WERI-Rb-1 (cell line): ENCODE measurements around the gene HHEX.
"Not testable (repeated sequence)": the region's sequence is repeated elsewhere in the genome, so short reads cannot be mapped to it uniquely, and the experiment has no call there.

Source experiments
- DNase-seq: peaks from one replicate; pipeline ENCODE4 v3.0.0-alpha.2; 2020
- H3K27ac ChIP-seq: fragments of 250-450 bp; sonication (Bioruptor Pico); 2 replicates; pipeline ENCODE4 v1.5.1; 2020; ENCODE audit warnings: mild to moderate bottlenecking, moderate library complexity
- H3K27me3 ChIP-seq: fragments of 250-450 bp; sonication (Bioruptor Pico); 2 replicates; pipeline ENCODE4 v1.5.1; 2021; ENCODE audit warnings: mild to moderate bottlenecking, low read depth, moderate library complexity; ENCODE audit not compliant: insufficient read depth, severe bottlenecking
- H3K36me3 ChIP-seq: fragments of 250-450 bp; sonication (Bioruptor Pico); 2 replicates; pipeline ENCODE4 v1.5.1; 2020; ENCODE audit warnings: mild to moderate bottlenecking, moderate library complexity
- H3K4me3 ChIP-seq: 2 replicates; pipeline ENCODE4 v1.5.1; 2011; ENCODE audit warnings: low read depth, mild to moderate bottlenecking, control low read depth, low read length
- H3K9me3 ChIP-seq: fragments of 250-450 bp; sonication (Bioruptor Pico); 2 replicates; pipeline ENCODE4 v1.5.1; 2021; ENCODE audit warnings: mild to moderate bottlenecking, moderate library complexity; ENCODE audit not compliant: severe bottlenecking
- CTCF ChIP-seq: IDR thresholded peaks from 2 replicates; pipeline ENCODE4 v1.5.1; 2011; ENCODE audit warnings: low read depth, mild to moderate bottlenecking, control low read depth, inconsistent platforms, low read length

Gene HHEX

GRCh38 chr10:92734301-92734700 is 44.5 kb downstream of the HHEX start:
- Histone ChIP-seq H3K9me3 (no peaks in the 10 kb centered on the region), H3K4me3 (no peak overlapping the region), H3K27me3 (no peaks in the 10 kb centered on the region), H3K36me3 (no peaks in the 10 kb centered on the region), H3K27ac (no peak overlapping the region)
- no peak for TF ChIP-seq CTCF
- DNase-seq, result no peak

- no peak overlapping the region for H3K27ac ChIP-seq
- H3K9me3 ChIP-seq, result no peaks in the 10 kb centered on the region
- no peaks in the 10 kb centered on the region for H3K27me3 ChIP-seq
- H3K36me3 ChIP-seq, result no peaks in the 10 kb centered on the region
- no peak for DNase-seq
- TF ChIP-seq CTCF, result no peak
- no peak overlapping the region for H3K4me3 ChIP-seq
These were observed 46.2 kb downstream of the HHEX start for GRCh38 chr10:92735938-92736337.

- Histone ChIP-seq H3K9me3 (no peaks in the 10 kb centered on the region), H3K4me3 (no peak overlapping the region), H3K27ac (no peak overlapping the region), H3K36me3 (no peaks in the 10 kb centered on the region), H3K27me3 (no peaks in the 10 kb centered on the region)
- no peak for DNase-seq
- TF ChIP-seq CTCF, result no peak
These were observed 47.7 kb downstream of the HHEX start for GRCh38 chr10:92737484-92737883.

GRCh38 chr10:92740762-92741161 is 51.0 kb downstream of the HHEX start:
- DNase-seq, result no peak
- H3K9me3 ChIP-seq, result no peaks in the 10 kb centered on the region
- no peak for TF ChIP-seq CTCF
- no peaks in the 10 kb centered on the region for H3K36me3 ChIP-seq
- H3K4me3 ChIP-seq, result no peak overlapping the region
- H3K27me3 ChIP-seq, result no peaks in the 10 kb centered on the region
- no peak overlapping the region for H3K27ac ChIP-seq

- not testable (repeated sequence) for H3K27ac ChIP-seq, H3K36me3 ChIP-seq, H3K4me3 ChIP-seq, DNase-seq, H3K27me3 ChIP-seq, H3K9me3 ChIP-seq
These were observed 52.0 kb downstream of the HHEX start for GRCh38 chr10:92741741-92742140.

- no peak for TF ChIP-seq CTCF
- H3K4me3 ChIP-seq, result no peak overlapping the region
- H3K27ac ChIP-seq, result no peak overlapping the region
- no peak for DNase-seq
- H3K9me3 ChIP-seq, result no peaks in the 10 kb centered on the region
- H3K36me3 ChIP-seq, result no peaks in the 10 kb centered on the region
- H3K27me3 ChIP-seq, result no peaks in the 10 kb centered on the region
These were observed 52.8 kb downstream of the HHEX start for GRCh38 chr10:92742331-92743228.
